GM12892 (cell line): ENCODE measurements around the gene GSN.

ENCODE experiments used
- POLR2A ChIP-seq: IDR thresholded peaks from 2 replicates; pipeline ENCODE4 v1.6.1; 2011; ENCODE audit warnings: low read depth, low read length, control low read depth
- POLR2AphosphoS5 ChIP-seq: IDR thresholded peaks from 2 replicates; pipeline ENCODE4 v1.6.1; 2011; ENCODE audit warnings: low read depth, low read length, control low read depth
- TAF1 ChIP-seq: IDR thresholded peaks from 2 replicates; pipeline ENCODE4 v1.6.1; 2011; ENCODE audit warnings: low read depth, mild to moderate bottlenecking, control low read depth, low read length, borderline replicate concordance

- TF ChIP-seq TAF1 (no peak), POLR2A (no peak), POLR2AphosphoS5 (no peak)
These were observed 48.4 kb downstream of the GSN start for GRCh38 chr9:121316378-121316777.
